A549 treated with AZD2906 at 1 μM for 4 hours (cell line): ENCODE data around the gene PACRGL. TPM values are rescaled to one million over a fixed set of nuclear protein-coding genes. Genes with fewer than 3 reads are reported as not detected.

Experiments used
- total RNA-seq: library from RNA; stranded (reverse); fragments of 200-300 nt; extraction: Qiagen RNA extraction; gene quantifications from 5 replicates; pipeline ENCODE4 v1.2.3, GENCODE V29; 2022

PACRGL gene
- total RNA-seq = 10.7 to 14.3 TPM (median 11.7 TPM) in 5 replicates

GRCh38 chr4:20700007-20700761 is at the start of gene PACRGL:
TSS of gene PACRGL (plus strand) at chr4:20700458. CDS start at chr4:20704482, 4,024 bp downstream.

